ENCODE data around the gene VPS13D.
A peak's percentile ranks its signal among the peaks of the same experiment; 100 is the strongest.

Gene VPS13D

GRCh38 chr1:12340544-12340930 lies 110.7 kb downstream of the VPS13D start:
- DNase-seq: no peak

DNA sequence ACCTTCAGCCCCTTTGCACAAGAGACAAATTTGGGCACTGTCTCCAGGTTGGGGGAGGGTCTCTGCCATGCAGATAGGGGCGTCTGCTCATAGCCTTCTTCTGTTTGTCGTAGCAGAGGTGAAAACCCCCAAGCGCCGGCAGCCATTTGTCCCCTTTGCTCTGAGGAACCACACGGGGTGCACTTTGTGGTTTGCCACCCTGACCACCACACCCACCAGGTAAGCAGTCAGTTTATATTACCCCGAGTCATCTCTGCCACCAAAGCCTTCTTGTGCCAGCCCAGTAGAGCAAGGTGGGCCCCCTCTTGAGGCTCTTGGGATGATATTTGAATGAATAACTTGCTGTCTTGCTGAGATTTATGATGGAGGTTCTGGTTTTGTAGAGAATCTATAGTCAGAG lies 111.8 kb downstream of the VPS13D start:
- no peak for DNase-seq

DNA sequence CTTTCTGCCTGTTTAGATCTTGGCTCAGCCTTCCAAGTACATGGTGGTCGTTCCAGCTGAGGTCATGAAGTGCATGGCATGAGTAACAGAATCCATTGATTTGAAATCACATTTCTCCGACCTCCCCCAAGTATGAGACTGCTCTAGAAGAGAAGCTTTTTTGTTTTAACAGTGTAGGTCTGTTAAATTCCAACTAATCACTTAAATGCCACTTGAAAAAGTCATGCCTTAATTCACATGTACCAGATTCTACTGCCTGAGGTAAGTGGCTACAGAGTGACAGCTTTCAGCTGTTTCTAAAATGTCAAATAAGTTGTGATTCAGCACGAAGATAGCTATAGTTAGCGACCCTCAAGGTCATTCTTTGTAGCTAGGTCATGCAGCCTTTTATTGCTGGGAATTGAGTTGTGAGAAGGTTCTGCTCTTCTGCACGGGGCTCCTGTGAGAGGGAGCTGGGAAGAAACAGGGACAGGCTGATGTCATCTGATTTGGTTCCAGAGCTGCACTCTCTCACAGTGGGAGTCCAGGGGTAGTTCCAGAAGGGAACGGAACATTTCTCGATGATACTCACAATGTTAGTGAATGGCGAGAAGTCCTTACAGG lies 112.7 kb downstream of the VPS13D start:
- no peak for DNase-seq

- DNase-seq: no peak
Measured at GRCh38 chr1:12343823-12344487, 114.1 kb downstream of the VPS13D start.

DNA sequence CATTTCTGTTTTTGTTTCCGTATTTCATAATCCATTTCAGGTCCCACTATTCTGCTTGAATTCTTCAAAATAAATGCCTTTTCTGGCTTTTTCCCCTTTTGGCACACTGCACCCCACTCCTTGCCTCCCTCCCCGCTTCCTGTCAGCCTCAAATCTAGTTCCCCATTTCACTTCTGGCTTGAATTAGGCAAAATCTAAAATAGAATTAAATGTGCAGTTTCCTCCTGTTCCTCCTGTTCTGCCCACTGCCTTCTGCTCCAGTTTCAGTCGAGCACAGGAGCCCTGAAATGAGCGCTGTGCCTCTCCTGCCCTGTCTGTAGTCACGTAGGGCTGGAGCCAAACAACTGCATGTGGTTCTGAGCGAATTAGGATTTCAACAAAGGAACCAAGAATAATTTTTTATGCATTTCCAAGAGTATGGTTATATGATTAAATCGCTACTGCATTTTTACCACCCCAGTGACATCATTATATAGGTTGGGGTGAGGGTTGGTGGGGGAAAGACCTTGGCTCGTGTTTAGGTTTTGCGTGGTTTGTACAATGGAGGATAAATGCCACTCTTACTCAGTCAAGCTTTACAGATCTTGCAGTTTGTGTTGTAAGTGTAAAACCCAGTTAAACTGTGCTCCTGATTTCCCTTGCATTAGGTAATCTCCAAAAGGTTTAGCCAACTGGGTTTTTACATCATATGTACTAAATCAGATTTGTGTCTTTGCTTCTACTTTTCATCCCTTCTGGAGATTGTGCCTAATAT lies 114.9 kb downstream of the VPS13D start:
- no peak for DNase-seq

- peak; percentile 7 for DNase-seq
Measured at GRCh38 chr1:12345350-12346217, 115.8 kb downstream of the VPS13D start.

GRCh38 chr1:12346483-12347151 lies 116.8 kb downstream of the VPS13D start:
- no peak for DNase-seq

GRCh38 chr1:12348113-12348512 lies 118.3 kb downstream of the VPS13D start:
- no peak for DNase-seq

DNA sequence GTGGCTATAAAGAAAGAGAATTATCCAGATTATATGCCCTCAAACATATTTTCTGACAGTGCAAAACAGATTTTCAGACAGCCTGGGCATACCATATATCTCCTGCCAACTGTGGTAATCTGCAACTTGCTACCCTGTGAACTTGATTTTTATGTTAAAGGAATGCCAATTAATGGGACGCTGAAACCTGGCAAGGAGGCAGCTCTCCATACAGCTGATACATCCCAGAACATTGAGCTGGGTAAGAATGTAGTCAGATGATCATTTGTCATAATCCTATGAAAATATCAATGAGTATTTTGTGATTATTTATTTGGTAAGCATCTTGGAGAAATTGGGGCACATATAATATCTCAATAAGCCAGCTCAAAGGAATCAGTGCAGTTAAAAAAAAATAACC lies 124.2 kb downstream of the VPS13D start:
- no peak for DNase-seq

DNA sequence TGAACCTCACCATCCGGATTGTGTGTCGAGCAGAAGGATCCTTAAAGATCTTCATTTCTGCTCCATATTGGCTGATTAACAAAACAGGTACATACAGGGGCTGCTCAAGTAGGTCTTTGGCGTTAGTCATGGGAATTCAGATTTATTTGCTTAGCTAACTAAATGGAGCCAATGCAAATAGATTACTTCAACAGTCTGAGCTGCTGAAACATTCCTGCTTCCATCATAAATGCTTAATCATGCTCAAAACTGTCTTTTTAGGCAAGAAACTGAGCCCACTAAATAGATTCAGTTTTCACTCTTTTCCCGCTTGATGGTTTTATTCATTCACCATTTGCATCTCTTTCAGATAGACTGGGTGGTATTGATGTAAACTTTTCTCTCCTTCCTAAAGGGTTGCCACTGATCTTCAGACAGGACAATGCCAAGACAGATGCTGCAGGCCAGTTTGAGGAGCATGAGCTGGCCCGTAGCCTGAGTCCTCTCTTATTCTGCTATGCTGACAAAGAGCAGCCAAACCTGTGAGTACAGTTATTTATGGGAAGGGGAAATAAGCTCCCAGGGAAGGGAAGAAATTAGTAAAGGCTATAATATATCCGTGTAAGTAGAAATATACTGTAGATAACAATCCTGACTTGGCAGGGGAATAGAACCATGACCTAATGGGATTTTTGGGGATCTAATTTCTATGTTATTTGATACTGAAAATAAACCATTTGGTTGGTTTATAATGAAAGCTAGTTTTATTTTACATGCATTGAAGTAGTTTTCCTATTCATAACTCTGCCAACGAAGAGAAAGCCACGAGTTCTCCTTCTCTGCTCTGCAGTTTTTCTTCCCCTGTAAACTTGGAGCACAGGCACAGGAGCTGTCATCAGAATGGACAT lies 126.4 kb downstream of the VPS13D start:
- DNase-seq: no peak

- DNase-seq: no peak
Measured at GRCh38 chr1:12358499-12358898, 128.7 kb downstream of the VPS13D start.

GRCh38 chr1:12359359-12360133 lies 129.7 kb downstream of the VPS13D start:
- no peak for DNase-seq

DNA sequence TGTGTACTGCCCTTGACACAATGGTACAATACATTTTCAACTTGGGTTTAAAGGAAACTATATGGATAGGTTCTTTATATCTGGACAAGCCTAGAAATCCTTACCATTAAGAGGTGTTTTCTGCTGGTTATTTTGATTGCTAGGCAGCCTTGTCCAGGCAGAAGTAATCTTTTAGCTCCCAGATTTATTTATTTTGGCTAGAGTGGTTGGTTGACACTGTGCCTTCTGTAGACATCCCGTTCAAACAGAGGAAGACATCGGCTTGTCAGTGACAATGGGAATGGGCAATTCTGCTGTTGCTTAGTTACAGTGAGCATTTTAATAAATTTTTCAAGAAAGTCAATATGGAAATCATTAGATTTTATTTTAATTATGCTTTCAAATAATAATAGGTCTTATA lies 138.8 kb downstream of the VPS13D start:
- DNase-seq: no peak

DNA sequence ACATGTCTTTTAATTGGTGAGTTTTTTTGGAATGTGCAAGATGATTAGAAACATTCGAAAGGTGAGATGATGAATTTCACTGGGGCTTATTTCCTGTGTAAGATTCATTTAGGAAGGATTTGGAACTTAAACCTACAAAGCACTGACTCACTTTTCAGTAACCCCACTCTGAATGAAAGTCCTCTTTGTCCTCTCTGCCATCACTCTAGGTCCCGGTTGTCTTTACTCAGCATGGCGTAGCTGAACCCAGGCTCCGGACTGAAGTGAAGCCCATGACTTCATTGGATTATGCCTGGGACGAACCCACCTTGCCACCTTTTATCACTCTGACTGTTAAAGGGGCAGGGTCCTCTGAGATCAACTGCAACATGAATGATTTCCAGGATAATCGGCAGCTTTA lies 139.4 kb downstream of the VPS13D start:
- no peak for DNase-seq

- no peak for DNase-seq
Measured at GRCh38 chr1:12370333-12370975, 140.6 kb downstream of the VPS13D start.

- DNase-seq: no peak
Measured at GRCh38 chr1:12371053-12371452, 141.2 kb downstream of the VPS13D start.

GRCh38 chr1:12372180-12372579 lies 142.3 kb downstream of the VPS13D start:
- no peak for DNase-seq

DNA sequence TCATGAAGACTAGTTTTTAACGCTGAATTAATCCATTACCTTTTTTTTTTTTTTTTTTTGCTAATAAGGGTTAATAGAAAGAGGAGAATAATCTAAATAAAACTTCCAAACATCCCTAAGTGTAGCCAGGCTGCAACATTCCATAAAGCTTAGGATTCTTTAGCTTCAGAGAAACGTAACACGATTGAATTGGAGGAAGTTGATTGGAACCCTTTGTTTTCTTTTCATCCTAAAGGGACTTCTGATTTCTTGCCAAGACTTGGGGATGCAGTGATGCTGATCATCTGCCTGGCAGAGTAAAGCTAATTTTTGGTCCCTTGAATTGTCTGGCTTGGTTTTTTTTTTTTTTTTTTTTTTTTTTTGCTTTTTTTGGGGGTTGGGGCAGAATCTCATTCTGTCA lies 142.9 kb downstream of the VPS13D start:
- DNase-seq: no peak

- no peak for DNase-seq
Measured at GRCh38 chr1:12375133-12375829, 145.5 kb downstream of the VPS13D start.
